ENCODE measurements around the gene ZNF568. TPM values are rescaled to one million over a fixed set of nuclear protein-coding genes. Genes with fewer than 3 reads are reported as not detected.
A peak's percentile ranks its signal among the peaks of the same experiment; 100 is the strongest.

ZNF568 gene
- total RNA-seq, 1 donor from 2014 or later = 9.3 TPM

DNA sequence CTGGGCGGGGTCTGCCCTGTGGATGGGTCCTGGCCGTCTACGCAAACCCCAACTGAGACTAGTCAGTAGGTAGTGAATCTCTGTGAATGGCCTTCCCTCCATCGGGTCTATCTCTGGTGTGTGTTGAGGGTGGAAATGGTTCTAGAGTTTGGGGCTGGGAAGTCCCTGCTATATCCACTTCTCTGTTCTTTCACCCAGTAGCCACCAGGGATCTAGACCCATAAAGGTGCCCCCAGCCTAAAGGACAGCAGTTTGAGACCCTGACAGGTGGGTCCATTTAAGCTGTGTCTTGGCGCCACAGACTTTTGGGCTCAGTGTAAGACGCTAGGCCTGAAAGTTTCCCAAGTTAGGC is 57.7 kb downstream of the ZNF568 start:
- H3K4me3 Mint-ChIP-seq (ENCODE audit: unreplicated experiment) = peak overlapping the region; percentile 94
- TF ChIP-seq, protein P1, sequence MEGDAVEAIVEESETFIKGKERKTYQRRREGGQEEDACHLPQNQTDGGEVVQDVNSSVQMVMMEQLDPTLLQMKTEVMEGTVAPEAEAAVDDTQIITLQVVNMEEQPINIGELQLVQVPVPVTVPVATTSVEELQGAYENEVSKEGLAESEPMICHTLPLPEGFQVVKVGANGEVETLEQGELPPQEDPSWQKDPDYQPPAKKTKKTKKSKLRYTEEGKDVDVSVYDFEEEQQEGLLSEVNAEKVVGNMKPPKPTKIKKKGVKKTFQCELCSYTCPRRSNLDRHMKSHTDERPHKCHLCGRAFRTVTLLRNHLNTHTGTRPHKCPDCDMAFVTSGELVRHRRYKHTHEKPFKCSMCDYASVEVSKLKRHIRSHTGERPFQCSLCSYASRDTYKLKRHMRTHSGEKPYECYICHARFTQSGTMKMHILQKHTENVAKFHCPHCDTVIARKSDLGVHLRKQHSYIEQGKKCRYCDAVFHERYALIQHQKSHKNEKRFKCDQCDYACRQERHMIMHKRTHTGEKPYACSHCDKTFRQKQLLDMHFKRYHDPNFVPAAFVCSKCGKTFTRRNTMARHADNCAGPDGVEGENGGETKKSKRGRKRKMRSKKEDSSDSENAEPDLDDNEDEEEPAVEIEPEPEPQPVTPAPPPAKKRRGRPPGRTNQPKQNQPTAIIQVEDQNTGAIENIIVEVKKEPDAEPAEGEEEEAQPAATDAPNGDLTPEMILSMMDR (IDR thresholded peaks at IDR 0.05; ENCODE audit: partially characterized antibody, unreplicated experiment) = no peak

DNA sequence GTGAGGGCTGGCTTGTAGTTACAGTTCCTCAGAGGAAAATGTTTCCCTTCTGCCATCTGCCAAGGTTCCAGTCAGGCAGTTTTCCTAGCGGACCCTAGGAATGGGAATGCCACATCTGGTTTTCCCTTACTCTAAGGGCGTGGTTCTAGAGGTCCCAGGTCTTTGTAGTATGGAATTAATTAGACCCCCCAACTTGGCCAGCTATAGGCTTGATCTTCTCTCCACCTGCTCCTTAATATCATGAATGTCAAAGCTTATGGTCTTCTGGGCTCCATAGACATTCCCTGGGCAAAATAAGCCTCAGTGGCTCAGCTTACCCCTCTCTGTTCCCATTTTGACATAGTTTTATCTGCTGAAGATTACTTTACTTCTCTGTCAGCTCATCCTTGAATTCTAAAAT is 70.0 kb downstream of the ZNF568 start:
- Mint-ChIP-seq H3K4me3 (ENCODE audit: unreplicated experiment) (no peak overlapping the region), H3K27me3 (ENCODE audit: unreplicated experiment) (no peaks in the 10 kb centered on the region), H3K27ac (ENCODE audit: unreplicated experiment) (no peak overlapping the region), H3K9me3 (ENCODE audit: unreplicated experiment) (no peaks in the 10 kb centered on the region), H3K4me1 (ENCODE audit: low read depth, unreplicated experiment) (no peaks in the 10 kb centered on the region), H3K36me3 (ENCODE audit: unreplicated experiment) (no peaks in the 10 kb centered on the region)
- no peak for DNase-seq
- TF ChIP-seq, protein P1 (IDR thresholded peaks at IDR 0.05; ENCODE audit: partially characterized antibody, unreplicated experiment) = no peak

More for the DNA sequence above, 57.7 kb downstream of the ZNF568 start:
- H3K36me3 Mint-ChIP-seq (ENCODE audit: unreplicated experiment) = peaks cover 9% of the 10 kb centered on the region
- H3K27me3 Mint-ChIP-seq (ENCODE audit: unreplicated experiment) = peaks cover 11% of the 10 kb centered on the region
- DNase-seq = no peak
- peaks cover 2% of the 10 kb centered on the region for H3K9me3 Mint-ChIP-seq (ENCODE audit: unreplicated experiment)
- H3K4me1 Mint-ChIP-seq (ENCODE audit: low read depth, unreplicated experiment) = no peaks in the 10 kb centered on the region
- no peak overlapping the region for H3K27ac Mint-ChIP-seq (ENCODE audit: unreplicated experiment)

DNA sequence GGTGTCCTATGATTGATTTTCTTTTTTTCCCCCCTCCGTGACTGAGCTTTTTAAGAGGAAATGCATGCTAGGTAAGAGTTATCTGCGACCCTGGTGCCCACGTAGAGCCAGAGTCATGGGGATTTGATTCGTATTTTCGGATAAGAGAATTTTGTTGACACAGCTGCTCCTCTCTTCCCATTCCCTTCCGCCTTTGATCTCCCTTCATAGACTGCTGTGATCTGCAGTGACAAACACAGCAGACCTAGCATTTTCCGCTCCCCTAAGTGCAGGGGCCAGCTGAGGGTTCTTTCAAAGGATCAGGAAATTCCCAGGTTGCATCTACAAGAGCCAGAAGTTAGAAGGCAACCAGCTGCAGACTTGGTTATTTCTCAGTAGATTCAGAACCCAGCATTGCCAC is 70.5 kb downstream of the ZNF568 start:
- H3K4me3 Mint-ChIP-seq (ENCODE audit: unreplicated experiment) = no peak overlapping the region
- H3K27me3 Mint-ChIP-seq (ENCODE audit: unreplicated experiment) = no peaks in the 10 kb centered on the region
- H3K9me3 Mint-ChIP-seq (ENCODE audit: unreplicated experiment) = no peaks in the 10 kb centered on the region
- TF ChIP-seq, protein P1 (IDR thresholded peaks at IDR 0.05; ENCODE audit: partially characterized antibody, unreplicated experiment) = no peak
- no peaks in the 10 kb centered on the region for H3K4me1 Mint-ChIP-seq (ENCODE audit: low read depth, unreplicated experiment)
- DNase-seq = no peak
- no peak overlapping the region for H3K27ac Mint-ChIP-seq (ENCODE audit: unreplicated experiment)
- H3K36me3 Mint-ChIP-seq (ENCODE audit: unreplicated experiment) = peaks cover 3% of the 10 kb centered on the region

DNA sequence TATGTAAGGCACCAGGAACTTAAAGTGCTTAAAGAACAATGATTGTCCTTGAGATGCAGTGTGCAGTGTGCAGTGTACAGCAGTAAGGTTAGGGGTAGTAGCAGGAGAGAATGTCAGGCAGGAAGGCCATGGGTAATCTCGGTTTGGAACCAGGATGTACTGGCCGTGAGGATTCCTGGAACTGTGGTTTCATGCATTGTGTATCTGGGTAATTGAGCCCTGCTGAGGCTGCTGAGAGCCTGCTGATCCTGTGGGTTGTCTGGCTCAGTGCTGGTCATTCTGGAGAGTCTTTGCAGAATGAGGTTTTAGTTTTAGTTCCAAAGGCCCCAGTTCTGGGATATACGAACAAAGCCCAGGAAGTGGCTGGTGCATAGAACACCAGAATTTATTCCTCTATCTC is 71.0 kb downstream of the ZNF568 start:
- H3K4me1 Mint-ChIP-seq (ENCODE audit: low read depth, unreplicated experiment) = no peaks in the 10 kb centered on the region
- no peaks in the 10 kb centered on the region for H3K9me3 Mint-ChIP-seq (ENCODE audit: unreplicated experiment)
- no peaks in the 10 kb centered on the region for H3K27me3 Mint-ChIP-seq (ENCODE audit: unreplicated experiment)
- DNase-seq = no peak
- no peak overlapping the region for H3K27ac Mint-ChIP-seq (ENCODE audit: unreplicated experiment)
- TF ChIP-seq, protein P1 (IDR thresholded peaks at IDR 0.05; ENCODE audit: partially characterized antibody, unreplicated experiment) = no peak
- no peak overlapping the region for H3K4me3 Mint-ChIP-seq (ENCODE audit: unreplicated experiment)
- peaks cover 5% of the 10 kb centered on the region for H3K36me3 Mint-ChIP-seq (ENCODE audit: unreplicated experiment)

DNA sequence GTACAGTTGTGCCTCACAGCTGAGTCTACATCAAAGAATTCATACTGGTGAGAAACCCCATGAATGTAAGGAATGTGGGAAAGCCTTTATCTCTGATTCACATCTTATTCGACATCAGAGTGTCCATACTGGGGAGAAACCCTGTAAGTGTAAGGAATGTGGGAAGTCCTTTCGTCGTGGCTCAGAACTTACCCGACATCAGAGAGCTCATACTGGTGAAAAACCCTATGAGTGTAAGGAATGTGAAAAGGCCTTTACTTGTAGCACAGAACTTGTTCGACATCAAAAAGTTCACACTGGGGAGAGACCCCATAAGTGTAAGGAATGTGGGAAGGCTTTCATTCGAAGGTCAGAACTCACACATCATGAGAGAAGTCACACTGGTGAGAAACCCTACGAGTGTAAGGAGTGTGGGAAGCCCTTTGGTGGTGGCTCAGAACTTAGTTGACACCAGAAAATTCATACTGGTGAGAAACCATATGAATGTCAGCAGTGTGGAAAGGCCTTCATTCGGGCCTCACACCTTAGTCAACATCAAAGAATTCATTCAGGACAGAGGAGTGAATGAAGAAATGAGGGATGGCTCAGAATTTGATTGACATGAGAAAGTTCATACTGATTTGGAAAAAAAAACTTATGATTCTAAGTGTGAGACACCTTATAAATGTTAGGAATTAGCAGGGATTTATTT is 81.2 kb downstream of the ZNF568 start:
- Mint-ChIP-seq H3K4me3 (ENCODE audit: unreplicated experiment) (no peak overlapping the region), H3K9me3 (ENCODE audit: unreplicated experiment) (peaks cover 11% of the 10 kb centered on the region), H3K4me1 (ENCODE audit: low read depth, unreplicated experiment) (no peaks in the 10 kb centered on the region), H3K27ac (ENCODE audit: unreplicated experiment) (no peak overlapping the region), H3K27me3 (ENCODE audit: unreplicated experiment) (peaks cover 1% of the 10 kb centered on the region), H3K36me3 (ENCODE audit: unreplicated experiment) (peaks cover 41% of the 10 kb centered on the region)
- no peak for DNase-seq
- TF ChIP-seq, protein P1 (IDR thresholded peaks at IDR 0.05; ENCODE audit: partially characterized antibody, unreplicated experiment) = no peak
